Liver (tissue), 9 donors: Measurements from ENCODE around the gene IDH1. TPM values are rescaled to one million over a fixed set of nuclear protein-coding genes. Genes with fewer than 3 reads are reported as not detected.

Experiments
- DNase-seq: peaks from one replicate; pipeline ENCODE4 v3.0.0-alpha.2; 2017; ENCODE audit warnings: low spot score
- H3K27ac ChIP-seq, 2 donors: one replicate each; pipeline ENCODE4 v1.7.0; 2013; ENCODE audit warnings: inconsistent platforms in 2 of 2, low read length in 2 of 2, control low read depth in 1 of 2, low read depth in 1 of 2, mild to moderate bottlenecking in 1 of 2
- H3K27me3 ChIP-seq, 4 donors: one replicate each; pipeline versions ENCODE4 v1.6.1 to v1.7.0; 2013; ENCODE audit warnings: low read length in 3 of 4, inconsistent platforms in 1 of 4, mild to moderate bottlenecking in 1 of 4, moderate library complexity in 1 of 4; ENCODE audit not compliant: control insufficient read depth in 4 of 4, insufficient read depth in 4 of 4
- H3K36me3 ChIP-seq, 4 donors: one replicate each; pipeline versions ENCODE4 v1.6.1 to v1.7.0; 2013; ENCODE audit warnings: low read length in 3 of 4, mild to moderate bottlenecking in 3 of 4, low read depth in 1 of 4, moderate library complexity in 1 of 4; ENCODE audit not compliant: control insufficient read depth in 4 of 4, insufficient read depth in 3 of 4
- H3K4me1 ChIP-seq, 4 donors: one replicate each; pipeline versions ENCODE4 v1.6.1 to v1.7.0; 2013; ENCODE audit warnings: low read length in 3 of 4, mild to moderate bottlenecking in 3 of 4, moderate library complexity in 1 of 4; ENCODE audit not compliant: control insufficient read depth in 4 of 4, insufficient read depth in 4 of 4
- H3K4me3 ChIP-seq, 3 donors: one replicate each; pipeline versions ENCODE4 v1.6.1 to v1.7.0; 2013; ENCODE audit warnings: low read length in 3 of 3, control low read depth in 1 of 3, low read depth in 1 of 3, mild to moderate bottlenecking in 1 of 3
- H3K9ac ChIP-seq, 2 donors: one replicate each; pipeline ENCODE4 v1.7.0; 2013; ENCODE audit warnings: low read length in 2 of 2, mild to moderate bottlenecking in 2 of 2, moderate library complexity in 2 of 2, control low read depth in 1 of 2, low read depth in 1 of 2
- H3K9me3 ChIP-seq, 4 donors: one replicate each; pipeline versions ENCODE4 v1.6.1 to v1.7.0; 2013; ENCODE audit warnings: low read length in 3 of 4; ENCODE audit not compliant: control insufficient read depth in 4 of 4
- ATF3 ChIP-seq: IDR thresholded peaks from 2 replicates; pipeline ENCODE4 v1.6.1; 2016; ENCODE audit warnings: antibody characterized with exemption
- EGR1 ChIP-seq, 2 donors: IDR thresholded peaks; 2 replicates each; pipeline ENCODE4 v1.6.1; 2016 to 2018; ENCODE audit warnings: antibody characterized with exemption in 2 of 2, low read depth in 2 of 2
- FOXA1 ChIP-seq: IDR thresholded peaks from 2 replicates; pipeline ENCODE4 v1.6.1; 2016; ENCODE audit warnings: antibody characterized with exemption
- FOXA2 ChIP-seq: IDR thresholded peaks from 2 replicates; pipeline ENCODE4 v1.6.1; 2016; ENCODE audit warnings: antibody characterized with exemption
- GABPA ChIP-seq, 2 donors: IDR thresholded peaks in 1 of 2; conservative IDR thresholded peaks in 1 of 2; 2 replicates each; pipeline ENCODE4 v1.6.1; 2016; ENCODE audit warnings: antibody characterized with exemption in 2 of 2, mild to moderate bottlenecking in 1 of 2, moderate library complexity in 1 of 2
- HNF4A ChIP-seq, 2 donors: conservative IDR thresholded peaks; 2 replicates each; pipeline ENCODE4 v1.6.1; 2016; ENCODE audit warnings: antibody characterized with exemption in 2 of 2, mild to moderate bottlenecking in 2 of 2
- HNF4G ChIP-seq: IDR thresholded peaks from 2 replicates; pipeline ENCODE4 v1.6.1; 2016; ENCODE audit warnings: antibody characterized with exemption
- JUND ChIP-seq, 2 donors: IDR thresholded peaks; 2 replicates each; pipeline ENCODE4 v1.6.1; 2016; ENCODE audit warnings: antibody characterized with exemption in 2 of 2
- MAX ChIP-seq: IDR thresholded peaks from 2 replicates; pipeline ENCODE4 v1.6.1; 2016; ENCODE audit warnings: antibody characterized with exemption
- NR2F2 ChIP-seq: IDR thresholded peaks from 2 replicates; pipeline ENCODE4 v1.6.1; 2016; ENCODE audit warnings: antibody characterized with exemption
- RAD21 ChIP-seq, 2 donors: IDR thresholded peaks; 2 replicates each; pipeline ENCODE4 v1.6.1; 2016; ENCODE audit warnings: antibody characterized with exemption in 2 of 2, mild to moderate bottlenecking in 2 of 2
- SP1 ChIP-seq: IDR thresholded peaks from 2 replicates; pipeline ENCODE4 v1.6.1; 2018; ENCODE audit warnings: antibody characterized with exemption, mild to moderate bottlenecking
- TAF1 ChIP-seq: conservative IDR thresholded peaks from 2 replicates; pipeline ENCODE4 v1.6.1; 2016; ENCODE audit warnings: antibody characterized with exemption, mild to moderate bottlenecking
- YY1 ChIP-seq: IDR thresholded peaks from 2 replicates; pipeline ENCODE4 v1.6.1; 2016; ENCODE audit warnings: antibody characterized with exemption, mild to moderate bottlenecking
- WGBS: extraction: QIAGEN DNeasy Blood & Tissue Kit; methylation state at CpG from one replicate; pipeline ENCODE4 v1.1.7; 2013; 5-methylcytosine and 5-hydroxymethylcytosine counted together
- polyA plus RNA-seq, 2 donors: library from polyadenylated mRNA; stranded (reverse) in 1 of 2; unstranded in 1 of 2; fragments of 200-250 nt in 1 of 2; fragments of >200 nt in 1 of 2; fragmentation: Nextera tagmentation in 1 of 2; extraction: Ambion mirVana in 1 of 2; gene quantifications; one replicate each; pipeline versions ENCODE4 v1.2.1 to v1.2.3, GENCODE V29; 2013 to 2015
- total RNA-seq, 2 donors: library from RNA; depleted of rRNA; stranded (reverse); fragments of >200 nt; gene quantifications; one replicate each; pipeline ENCODE4 v1.2.3, GENCODE V29; 2014
- TF ChIP-seq, protein P1 (sequence below): IDR thresholded peaks from 2 replicates; pipeline ENCODE4 v1.6.1; 2016; ENCODE audit warnings: antibody characterized with exemption
- TF ChIP-seq, protein P2 (sequence below): fragments of 150-350 bp; IDR thresholded peaks from 2 replicates; pipeline ENCODE4 v1.5.1; 2017; ENCODE audit warnings: improper control_type of control experiment, low read depth, low read length; ENCODE audit not compliant: missing input control
- donor health status: healthy.
- donor health status: healthy.
- donor health status: healthy.
- donor health status: healthy.
- donor health status: healthy.

IDH1 gene
- total and polyA plus RNA-seq, 4 donors = 134 to 188 (median 142) TPM

DNA sequence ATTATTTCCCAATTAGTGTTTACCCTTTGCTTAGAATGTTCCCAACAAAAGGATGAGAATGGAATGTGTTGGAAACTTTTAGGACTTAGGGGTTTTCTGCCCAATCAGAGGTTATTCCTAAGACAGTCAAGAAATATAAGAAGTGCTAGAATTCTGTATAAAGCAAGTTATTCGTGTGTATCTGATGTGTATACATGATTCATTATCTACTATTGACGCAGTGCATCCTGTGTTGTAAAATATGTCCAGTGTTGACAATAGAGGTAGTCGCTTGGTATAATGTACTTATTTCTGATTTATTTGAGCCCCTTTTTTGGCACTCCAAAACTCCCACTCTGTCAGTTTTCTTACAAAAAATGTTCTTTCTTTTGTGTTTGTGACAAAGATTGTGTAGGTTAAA, 12.1 kb upstream of the IDH1 start:
- no peak for DNase-seq
- peak overlapping the region; percentile 84 to 95 for H3K27ac ChIP-seq
- peak overlapping the region; percentile 73 to 88 (median 86) for H3K4me3 ChIP-seq
- no peaks in the 10 kb centered on the region for H3K9me3 ChIP-seq
- TF ChIP-seq, protein P1, sequence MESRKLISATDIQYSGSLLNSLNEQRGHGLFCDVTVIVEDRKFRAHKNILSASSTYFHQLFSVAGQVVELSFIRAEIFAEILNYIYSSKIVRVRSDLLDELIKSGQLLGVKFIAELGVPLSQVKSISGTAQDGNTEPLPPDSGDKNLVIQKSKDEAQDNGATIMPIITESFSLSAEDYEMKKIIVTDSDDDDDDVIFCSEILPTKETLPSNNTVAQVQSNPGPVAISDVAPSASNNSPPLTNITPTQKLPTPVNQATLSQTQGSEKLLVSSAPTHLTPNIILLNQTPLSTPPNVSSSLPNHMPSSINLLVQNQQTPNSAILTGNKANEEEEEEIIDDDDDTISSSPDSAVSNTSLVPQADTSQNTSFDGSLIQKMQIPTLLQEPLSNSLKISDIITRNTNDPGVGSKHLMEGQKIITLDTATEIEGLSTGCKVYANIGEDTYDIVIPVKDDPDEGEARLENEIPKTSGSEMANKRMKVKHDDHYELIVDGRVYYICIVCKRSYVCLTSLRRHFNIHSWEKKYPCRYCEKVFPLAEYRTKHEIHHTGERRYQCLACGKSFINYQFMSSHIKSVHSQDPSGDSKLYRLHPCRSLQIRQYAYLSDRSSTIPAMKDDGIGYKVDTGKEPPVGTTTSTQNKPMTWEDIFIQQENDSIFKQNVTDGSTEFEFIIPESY = no peak
- TF ChIP-seq MAX = no peak
- TF ChIP-seq SP1 = no peak
- TF ChIP-seq, protein P2, sequence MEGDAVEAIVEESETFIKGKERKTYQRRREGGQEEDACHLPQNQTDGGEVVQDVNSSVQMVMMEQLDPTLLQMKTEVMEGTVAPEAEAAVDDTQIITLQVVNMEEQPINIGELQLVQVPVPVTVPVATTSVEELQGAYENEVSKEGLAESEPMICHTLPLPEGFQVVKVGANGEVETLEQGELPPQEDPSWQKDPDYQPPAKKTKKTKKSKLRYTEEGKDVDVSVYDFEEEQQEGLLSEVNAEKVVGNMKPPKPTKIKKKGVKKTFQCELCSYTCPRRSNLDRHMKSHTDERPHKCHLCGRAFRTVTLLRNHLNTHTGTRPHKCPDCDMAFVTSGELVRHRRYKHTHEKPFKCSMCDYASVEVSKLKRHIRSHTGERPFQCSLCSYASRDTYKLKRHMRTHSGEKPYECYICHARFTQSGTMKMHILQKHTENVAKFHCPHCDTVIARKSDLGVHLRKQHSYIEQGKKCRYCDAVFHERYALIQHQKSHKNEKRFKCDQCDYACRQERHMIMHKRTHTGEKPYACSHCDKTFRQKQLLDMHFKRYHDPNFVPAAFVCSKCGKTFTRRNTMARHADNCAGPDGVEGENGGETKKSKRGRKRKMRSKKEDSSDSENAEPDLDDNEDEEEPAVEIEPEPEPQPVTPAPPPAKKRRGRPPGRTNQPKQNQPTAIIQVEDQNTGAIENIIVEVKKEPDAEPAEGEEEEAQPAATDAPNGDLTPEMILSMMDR = no peak
- no peak for TF ChIP-seq EGR1 (IDR thresholded peaks at IDR 0.05; ENCODE audit: low read depth in 2 of 2)
- TF ChIP-seq HNF4A (conservative IDR thresholded peaks at IDR 0.05) = no peak
- TF ChIP-seq TAF1 = no peak
- no peak for TF ChIP-seq HNF4G
- TF ChIP-seq NR2F2 = no peak
- TF ChIP-seq ATF3 = no peak
- no peak for TF ChIP-seq FOXA1
- TF ChIP-seq GABPA (IDR thresholded peaks at IDR 0.05 in 1 of 2, conservative IDR thresholded peaks at IDR 0.05 in 1 of 2) = no peak
- TF ChIP-seq RAD21 (IDR thresholded peaks at IDR 0.05) = no peak
- no peak for TF ChIP-seq FOXA2
- no peaks in the 10 kb centered on the region for H3K27me3 ChIP-seq
- 6% methylated on average over 3 of the region's 3 CpGs for WGBS
- H3K36me3 ChIP-seq = peaks cover 0 to 2% (median 0%) of the 10 kb centered on the region in 4 donors
- H3K4me1 ChIP-seq = peaks cover 9 to 23% (median 21%) of the 10 kb centered on the region in 4 donors
- peak overlapping the region; percentile 57 to 85 for H3K9ac ChIP-seq

DNA sequence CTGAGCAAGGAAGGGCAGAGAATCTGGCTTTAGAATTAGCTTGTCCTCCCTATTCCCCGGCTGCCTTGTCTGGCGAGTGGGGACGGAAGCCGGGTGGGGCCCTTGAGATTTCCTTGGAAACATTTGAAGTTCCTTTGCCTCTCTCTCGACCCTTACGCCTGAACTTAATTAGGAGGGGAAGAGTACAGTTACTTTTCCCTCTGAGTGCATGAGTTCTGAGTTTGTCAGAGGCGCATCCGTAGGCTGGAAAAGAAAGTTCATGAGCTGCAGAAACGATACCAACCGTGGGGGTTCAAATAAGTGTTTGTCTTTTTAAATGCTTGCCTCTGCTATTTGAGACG, 11.7 kb upstream of the IDH1 start:
- Histone ChIP-seq H3K36me3 (peaks cover 0 to 2% (median 0%) of the 10 kb centered on the region in 4 donors), H3K9ac (peak overlapping the region; percentile 57 to 85), H3K4me3 (peak overlapping the region; percentile 73 to 88 (median 86)), H3K27ac (peak overlapping the region; percentile 84 to 95), H3K27me3 (no peaks in the 10 kb centered on the region), H3K9me3 (no peaks in the 10 kb centered on the region), H3K4me1 (peaks cover 9 to 23% (median 21%) of the 10 kb centered on the region in 4 donors)
- TF ChIP-seq, protein P1 = no peak
- TF ChIP-seq NR2F2 (no peak), FOXA2 (no peak), RAD21 (IDR thresholded peaks at IDR 0.05) (no peak), TAF1 (no peak), HNF4A (conservative IDR thresholded peaks at IDR 0.05) (no peak), JUND (IDR thresholded peaks at IDR 0.05) (no peak), YY1 (no peak), GABPA (IDR thresholded peaks at IDR 0.05 in 1 of 2, conservative IDR thresholded peaks at IDR 0.05 in 1 of 2) (no peak)
- DNase-seq = no peak
- 0% methylated on average over 11 of the region's 11 CpGs for WGBS
